Amygdala (tissue), 56 donors: Measurements from ENCODE around the gene RS1.

ENCODE experiments used
- DNase-seq, 56 donors: peaks; one replicate each; lab custom pipeline; 2025; lab: John Stamatoyannopoulos, UW

Gene RS1

DNA sequence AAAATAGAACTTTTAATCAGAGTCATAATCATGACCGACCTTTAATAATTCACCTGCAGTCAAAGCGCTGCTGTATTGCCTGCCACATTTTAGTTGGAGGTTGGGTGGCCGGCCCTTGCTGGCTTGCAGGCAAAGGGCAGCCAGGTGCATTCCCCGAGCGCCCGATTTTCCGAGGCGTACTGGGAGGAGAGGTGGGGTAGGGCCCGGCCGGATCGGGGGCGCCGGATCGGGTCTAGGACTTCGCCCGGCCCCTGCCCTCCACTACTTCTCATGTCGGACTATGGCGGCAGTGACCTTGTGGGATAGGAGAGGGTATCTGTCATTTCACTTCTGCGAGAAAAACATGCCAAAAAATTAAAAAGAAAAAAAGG, 2.5 kb upstream of the RS1 start:
- DNase-seq = peak in 23 of 56 donors; percentile 0 to 64 (median 12)

DNA sequence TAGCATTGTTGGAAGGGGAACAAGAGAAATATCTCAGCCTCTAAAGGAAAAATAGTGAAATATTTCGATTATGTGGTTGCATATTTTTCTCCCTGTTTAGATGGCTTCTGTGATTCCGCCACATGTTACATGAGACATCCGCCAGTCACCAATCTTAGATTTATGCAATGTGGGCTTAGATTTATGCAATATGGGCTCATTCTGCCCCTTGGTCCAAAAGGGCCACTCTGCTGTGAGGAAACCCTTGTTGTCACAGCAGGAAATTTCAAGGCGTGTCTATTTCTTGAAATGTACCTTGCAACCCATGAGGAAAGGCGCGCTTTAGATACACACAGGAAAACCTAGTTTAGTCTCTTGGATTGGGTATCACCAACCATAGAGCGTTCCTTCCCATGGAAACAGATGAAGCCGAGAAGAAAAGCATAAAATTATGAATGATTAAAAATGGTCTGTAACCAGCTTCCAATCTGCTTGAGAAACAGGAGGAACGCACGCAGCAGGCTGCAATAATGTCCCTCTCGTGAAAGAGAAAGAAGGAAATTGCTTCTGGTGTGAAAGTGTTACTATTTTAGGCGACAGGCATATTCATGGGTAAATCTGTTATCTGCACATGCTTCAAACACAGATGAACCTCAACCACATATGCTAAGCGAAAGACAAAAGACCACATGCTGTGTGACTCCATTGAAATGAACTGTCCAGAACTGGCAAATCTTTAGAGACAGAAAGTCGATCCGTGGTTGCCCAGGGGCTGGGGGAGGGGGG, 3.7 kb downstream of the RS1 start:
- DNase-seq = no peak

DNA sequence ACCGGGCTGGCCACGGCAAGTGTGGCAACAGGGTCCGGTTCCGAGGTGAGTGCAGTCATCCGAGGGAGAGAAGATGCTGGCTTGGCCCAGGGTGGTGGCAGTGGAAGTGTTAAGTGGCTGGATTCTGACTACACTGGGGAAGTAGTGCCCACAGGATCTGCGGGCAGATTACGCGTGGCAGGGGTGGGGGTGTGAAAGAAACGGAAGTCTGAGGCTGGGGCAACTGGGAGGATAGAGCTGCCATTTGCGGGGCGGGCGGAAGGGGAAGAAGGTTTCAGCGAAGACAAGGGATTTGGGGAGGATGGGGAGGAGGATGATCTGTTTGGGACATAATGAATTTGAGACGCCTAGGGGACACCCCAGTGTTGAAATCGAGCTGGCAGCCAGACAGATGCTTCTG, 5.3 kb downstream of the RS1 start:
- peak in 1 of 56 donors; percentile 0 for DNase-seq

DNA sequence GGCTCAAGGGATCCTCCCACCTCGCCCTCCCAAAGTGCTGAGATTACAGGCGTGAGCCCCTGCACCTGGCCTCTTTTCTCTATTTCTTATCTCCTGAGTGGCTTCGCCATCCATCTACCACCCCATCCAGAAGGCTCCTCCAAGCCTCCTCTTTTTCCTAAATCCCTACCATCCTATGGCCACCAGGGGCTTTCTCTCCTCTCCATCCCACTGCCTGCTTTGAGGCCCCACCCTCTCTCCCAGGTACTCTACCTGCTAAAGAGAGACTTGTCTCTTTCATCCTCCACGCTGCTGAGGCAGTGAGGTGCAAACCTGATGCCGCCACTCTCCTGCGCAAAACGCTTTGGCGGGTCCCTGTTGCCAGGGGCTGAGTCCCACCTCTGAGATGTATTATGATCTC, 7.0 kb downstream of the RS1 start:
- DNase-seq = no peak

DNA sequence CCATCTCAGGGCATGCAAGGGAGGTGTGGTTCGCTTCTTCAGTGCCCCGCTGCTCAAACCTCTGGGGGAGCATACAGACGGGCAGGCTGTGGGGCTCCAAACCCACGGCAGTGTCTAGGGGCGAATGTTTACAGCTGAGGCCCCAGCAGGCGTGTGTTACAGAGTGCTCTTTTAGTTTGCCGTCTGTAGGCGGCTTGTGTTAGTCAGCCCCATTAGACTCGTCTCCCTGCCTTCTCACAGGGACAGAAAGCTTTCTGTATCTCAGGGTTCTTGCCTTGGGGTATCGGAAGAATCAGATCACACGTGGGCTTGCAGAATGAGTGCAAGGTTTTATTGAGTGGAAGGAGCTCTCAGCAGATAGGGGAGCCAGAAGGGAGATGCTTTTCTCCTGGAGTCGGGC, 10.6 kb downstream of the RS1 start:
- DNase-seq = no peak

DNA sequence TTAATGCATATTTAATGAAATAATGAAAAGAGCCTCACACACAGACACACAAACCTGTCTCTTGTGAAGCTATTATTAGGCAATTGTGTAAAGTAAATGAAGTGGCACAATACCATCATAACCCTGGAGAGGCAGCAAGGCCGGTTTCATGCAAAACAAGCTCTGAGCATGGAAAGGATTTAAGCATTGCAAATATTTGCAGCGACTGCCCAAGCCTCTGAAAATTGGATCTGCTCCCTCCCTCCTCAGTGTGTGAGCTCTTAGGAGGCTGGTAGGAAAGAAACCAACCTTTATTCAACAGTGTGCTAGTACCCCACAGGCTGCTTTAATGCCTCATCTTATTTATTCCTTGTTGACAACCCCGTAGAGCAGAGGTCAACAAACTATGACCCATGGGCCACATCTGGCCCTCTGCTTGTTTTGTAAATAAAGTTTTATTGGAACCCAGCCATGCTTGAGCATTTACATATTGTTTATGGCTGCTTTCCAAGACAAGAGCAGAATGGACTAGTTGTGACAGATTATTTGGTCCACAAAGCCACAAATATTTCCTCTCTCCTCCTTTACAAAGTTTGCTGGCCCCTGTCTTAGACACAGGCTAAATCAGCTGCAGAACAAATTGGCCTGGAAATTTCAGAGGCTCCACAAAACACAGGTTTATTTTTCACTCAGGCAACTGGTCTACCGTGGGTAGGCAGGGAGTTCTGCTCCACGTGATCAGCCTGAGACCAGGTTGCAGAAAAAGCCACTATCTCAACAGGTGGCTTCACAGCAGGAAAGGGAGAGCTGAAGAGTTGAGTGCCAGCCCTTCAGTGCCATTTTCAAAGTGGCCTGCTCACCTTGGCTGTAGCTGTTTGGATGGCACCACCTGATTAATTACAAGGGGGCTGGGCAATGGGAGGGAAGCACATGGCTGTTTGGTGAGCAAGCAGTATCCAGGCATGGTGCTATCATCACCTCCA, 16.8 kb downstream of the RS1 start:
- no peak for DNase-seq

DNA sequence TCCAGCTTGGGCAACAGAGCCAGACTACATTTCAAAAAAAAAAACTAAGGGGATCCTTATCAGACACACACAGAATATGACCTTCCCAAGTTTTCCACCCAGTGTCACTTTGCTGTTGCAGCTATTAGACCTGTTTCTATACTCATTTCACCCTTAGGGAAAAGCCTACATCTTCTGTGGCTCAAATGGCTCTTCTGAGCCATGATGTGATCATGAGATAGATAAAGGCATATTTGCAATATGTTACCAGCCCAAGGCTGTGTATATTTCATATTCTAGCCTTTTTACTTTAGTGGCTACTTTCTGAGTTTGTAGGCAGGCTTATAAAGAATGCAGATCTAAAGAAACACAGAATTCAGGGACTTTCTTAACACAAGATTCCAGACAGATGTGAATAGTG, 19.3 kb downstream of the RS1 start:
- no peak for DNase-seq

DNA sequence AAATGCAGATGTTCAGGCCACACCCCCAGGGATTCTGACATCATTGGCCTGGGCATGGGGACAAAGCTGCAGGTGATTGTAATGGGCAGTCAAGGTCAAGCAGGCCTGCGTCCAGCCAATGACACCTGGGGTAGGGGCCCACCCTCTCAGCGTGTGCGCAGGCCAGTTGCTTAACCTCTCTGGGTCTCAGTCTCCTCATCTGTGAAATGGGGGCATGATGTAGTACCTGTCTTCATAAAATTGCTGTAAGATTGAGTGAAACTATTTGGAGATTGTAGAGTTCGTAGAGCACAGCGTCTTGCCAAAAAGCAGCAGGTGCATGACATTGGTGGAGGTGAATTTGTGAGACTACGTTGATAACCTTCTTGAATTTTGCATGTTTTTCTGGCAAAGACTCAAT, 21.2 kb downstream of the RS1 start:
- DNase-seq = no peak

DNA sequence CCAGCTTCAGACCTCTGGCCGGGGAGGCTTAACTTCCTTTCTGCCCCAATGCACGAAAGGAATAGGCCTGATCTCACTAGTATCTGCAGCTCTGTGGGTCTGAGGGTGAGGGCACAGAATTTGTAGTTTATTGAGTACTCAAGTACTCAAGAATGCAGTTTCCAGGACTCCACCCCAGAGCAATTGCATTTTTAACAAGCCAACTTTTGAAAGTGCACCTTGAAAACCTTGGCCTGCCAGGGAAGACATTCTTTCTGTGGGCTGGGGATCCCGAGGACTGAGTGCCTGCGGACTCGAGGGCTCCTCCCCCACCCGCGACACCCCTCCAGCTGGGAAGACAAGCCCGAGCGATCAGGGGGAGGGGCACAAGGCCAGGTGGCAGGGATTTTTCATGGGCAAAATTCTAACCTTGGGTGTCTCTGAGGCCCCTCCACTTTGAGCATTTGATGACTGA, 22.4 kb downstream of the RS1 start:
- no peak for DNase-seq

DNA sequence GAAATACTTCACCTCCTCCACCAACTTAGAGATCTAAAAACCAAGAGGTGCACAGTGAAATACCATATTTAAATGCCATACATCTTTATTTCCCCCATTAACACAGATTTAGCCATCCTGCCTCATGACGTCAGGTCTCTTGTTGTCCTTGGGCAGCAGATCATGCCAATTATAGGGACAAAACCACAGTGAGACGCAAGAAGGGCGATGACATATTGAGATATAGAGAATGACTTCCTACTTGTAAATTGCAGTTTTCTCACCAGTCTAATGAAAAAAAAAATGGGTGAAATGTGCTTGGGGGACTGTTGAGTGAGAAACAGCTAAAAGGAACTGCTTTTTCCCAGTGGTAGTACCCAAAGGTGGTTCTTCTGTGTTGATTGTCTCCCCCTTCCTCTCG, 24.3 kb downstream of the RS1 start:
- DNase-seq = no peak

DNA sequence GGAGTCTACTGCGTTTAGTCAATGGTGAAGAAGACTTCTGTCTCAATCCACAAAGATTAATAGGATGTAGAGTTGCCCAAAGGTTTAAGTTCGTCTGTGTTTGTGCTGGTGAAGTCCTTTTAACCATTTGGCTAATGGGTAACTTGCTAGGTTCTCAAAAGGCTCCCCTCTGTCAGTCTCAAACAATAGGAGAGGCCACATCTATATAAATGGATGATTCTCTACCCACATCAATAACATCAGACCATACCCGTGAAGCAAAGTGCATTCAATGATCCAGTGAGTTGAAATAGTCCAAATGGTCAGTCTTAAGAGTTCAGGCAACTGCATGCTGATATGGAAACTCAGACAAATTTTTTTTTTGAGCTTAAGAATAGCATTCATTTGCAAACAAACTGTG, 28.1 kb downstream of the RS1 start:
- no peak for DNase-seq

DNA sequence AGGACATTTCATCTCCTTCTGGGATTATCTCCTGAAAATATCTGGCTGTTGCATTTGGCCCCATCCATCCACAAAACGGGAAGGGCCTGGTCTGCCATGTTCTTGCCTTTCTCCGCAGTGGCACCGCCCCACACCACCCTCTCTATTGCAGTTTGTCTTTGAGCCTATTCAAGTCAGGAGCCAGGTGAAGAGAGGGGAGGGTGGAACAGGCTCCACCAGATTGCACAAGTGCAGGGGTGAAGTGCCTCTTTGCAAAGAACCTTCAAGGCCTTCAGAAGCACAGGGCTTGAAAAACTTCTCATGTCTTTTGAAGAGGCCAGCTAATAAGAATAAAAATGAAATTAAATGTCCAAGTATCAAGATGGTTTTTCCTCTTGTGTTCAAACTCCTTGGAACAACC, 28.7 kb downstream of the RS1 start:
- DNase-seq = no peak

DNA sequence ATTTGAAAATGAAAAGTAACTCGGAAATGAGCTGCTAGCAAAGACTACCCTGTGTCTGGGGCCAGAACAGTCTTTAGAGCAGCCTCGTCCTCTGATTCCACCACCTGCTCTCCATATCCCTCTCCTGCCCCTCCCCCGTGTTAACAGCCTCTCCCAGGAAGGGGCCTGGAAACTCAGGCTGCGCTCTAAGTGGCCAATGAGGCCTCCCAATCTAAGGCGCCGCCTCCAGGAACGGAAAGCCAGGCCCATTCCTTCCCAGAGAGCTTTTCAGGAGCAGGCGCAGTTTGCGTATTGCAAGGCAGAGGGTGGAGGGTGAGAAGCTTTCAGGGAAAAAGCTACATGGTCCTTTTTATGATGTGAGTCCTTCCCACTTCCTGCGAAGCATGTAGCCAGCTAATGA, 31.2 kb downstream of the RS1 start:
- no peak for DNase-seq

DNA sequence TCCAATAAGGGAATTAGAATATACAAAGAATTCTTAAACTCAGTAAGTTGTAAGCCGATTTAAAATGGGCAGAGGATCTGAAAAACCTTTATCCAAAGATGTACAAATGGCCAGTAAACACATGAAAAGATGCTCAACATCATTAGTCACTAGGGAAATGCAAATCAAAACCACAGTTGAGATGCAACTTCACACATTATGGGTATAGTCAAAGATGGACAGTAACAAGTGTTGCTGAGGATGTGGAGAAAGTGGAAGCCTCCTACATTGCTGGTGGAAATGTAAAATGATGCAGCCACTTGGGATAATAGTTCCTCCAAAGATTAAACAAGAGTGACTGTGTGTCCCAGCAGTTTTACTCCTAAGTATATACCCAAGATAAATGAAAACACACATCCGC, 32.6 kb downstream of the RS1 start:
- no peak for DNase-seq

DNA sequence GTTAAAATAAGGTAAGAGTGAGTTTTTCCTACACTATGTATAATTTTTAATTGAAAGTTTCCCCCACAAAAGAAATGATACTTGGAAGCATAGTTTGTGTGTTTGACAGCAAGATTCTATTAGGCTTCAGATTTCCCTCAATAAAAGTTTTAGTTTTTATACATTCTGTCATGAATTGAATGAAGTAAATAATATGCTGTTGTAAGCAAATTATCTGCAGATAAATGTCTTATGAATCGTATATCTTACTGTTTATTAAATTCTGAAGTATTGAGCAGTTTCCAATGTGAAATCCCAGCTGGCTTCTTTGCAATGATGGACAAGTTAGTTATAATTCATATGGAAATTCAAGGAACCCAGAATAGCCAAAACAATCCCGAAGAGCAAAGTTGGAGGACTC, 33.5 kb downstream of the RS1 start:
- DNase-seq = no peak

DNA sequence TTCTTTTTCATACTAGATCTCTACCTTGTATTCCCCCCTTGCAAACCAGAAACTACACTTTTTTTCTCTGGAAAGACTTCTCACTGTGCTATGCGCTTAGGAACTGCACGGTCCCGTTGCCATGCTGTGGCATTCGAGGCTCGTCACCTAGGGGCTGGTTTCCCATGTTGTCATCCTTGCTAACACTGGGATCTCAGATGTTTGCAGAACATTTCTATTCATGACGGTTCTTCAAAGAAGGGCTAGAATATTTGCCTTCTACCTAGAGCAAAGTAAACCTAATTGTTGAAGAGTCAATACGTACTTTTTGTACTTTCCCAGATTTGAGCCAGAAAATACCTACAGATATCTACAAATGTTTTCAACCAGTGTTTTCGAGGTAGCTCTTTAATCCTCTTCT, 41.0 kb downstream of the RS1 start:
- no peak for DNase-seq

DNA sequence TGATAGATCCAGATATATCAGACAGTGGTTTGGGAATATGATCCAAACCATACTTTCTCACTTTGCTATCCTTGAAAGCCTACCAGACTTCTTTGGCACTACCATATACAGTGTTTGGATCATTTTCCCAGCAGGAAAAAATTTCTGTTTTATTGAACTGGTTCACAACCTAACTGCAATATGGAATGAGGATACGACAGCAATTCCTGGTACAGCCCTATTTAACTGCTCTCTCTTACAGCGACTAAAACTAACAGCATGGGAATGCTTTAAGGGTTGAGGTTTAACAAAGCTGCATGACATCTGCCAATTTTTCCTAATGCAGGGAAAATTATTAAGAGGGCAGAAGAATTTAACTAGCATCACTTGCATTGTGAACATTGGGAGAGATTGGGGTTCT, 47.3 kb downstream of the RS1 start:
- DNase-seq = no peak

DNA sequence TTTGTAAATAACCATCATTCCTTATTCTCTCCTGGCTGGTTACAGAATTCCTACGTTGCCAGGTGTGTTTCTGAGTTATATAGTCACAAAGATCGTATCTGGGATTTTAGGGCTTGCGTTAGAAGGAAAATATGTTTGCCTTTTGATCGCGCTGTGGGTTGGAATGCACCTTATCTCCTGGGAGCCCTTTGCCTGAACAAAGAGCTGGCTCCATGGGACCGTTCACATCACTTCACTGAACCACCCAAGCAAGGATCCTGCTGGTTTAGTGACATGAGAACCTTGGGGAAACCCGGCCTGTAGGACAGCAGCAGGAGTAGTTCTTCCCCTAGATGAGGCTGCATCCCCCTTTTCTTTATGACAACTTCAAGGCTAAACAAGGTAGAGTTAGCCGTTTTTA, 51.6 kb downstream of the RS1 start:
- no peak for DNase-seq

DNA sequence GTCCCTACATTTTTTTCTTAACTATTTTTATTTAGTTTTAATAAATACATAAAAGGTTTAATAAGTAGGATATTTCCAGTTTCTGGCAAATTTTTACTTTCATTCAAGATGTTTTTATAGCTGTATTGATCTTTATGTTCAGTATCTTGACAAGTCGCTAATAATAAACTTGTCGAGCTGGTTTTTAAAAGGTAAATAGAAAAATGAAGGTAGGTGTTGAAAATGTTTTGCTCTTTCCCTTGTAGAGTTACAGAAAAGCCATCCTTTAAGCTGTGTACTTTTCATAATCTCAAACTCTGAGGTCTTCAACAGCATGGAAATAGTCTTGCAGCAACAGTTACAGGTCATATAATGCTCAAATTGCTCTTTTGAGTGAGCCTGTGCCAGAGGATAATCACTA, 52.6 kb downstream of the RS1 start:
- DNase-seq = no peak

DNA sequence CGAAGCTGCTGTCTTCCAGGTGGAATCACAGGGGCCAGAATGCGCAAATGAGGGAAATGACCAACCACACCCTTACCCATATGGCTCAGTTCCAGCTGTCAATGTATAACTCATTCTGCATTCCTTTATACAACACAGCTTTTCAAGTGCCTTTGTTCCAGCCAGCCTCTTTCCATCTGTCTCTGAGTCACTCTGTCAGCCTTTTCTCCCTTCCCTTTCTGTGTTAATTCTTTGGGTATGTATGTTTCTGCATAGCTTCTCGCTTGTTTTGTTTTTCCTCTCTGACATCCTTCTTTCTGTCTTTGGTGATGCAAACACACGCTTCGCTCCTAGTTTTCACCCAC, 54.5 kb downstream of the RS1 start:
- no peak for DNase-seq

DNA sequence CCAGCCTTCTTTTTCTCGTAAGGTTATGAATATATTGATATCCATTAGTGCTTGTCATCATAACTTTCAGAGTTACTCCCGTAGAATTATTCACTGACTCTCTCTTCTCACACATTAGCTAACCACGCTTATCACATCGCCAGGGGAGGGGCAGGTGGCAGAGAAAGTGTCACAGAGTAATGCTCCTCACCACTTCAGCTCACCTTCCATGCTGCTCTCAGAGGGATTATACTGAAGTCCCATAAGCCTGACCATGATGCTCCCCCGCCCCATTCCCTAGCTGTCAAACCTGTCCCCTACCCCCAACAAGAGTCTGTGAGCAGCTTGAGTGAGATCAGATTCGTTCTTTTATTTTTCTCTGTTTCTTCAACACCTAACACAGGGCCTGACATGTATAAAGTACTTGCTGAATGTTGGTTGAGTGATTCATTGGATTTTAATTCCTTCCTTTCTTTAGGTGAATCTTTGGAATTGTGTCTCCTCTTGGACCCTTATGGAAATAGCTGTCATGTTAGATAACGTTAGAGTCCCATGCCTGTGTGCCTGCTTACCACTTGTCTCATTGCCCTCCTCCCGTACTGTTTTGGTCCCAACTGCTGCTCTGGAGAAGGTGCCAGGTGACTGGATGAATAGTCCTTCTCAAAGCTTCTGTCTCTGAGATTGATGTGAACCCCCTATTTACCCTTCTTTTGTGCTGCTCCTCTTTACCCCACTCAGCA, 55.1 kb downstream of the RS1 start:
- no peak for DNase-seq
